Measurements from ENCODE around the gene SKOR1. TPM values are rescaled to one million over a fixed set of nuclear protein-coding genes. Genes with fewer than 3 reads are reported as not detected.

Gene SKOR1
- total RNA-seq, 1 experiment from 2014 or later, result 0.13 TPM

GRCh38 chr15:67870868-67871408, 45.6 kb downstream of the SKOR1 start:
- Histone ChIP-seq H3K79me1 (ENCODE audit: insufficient read depth, low read depth, low read length, poor library complexity, severe bottlenecking) (no peaks in the 10 kb centered on the region), H3K14ac (ENCODE audit: insufficient read depth, low read length) (no peak overlapping the region), H3T11ph (ENCODE audit: low read length) (no peak overlapping the region), H3K18ac (ENCODE audit: insufficient read length, low read depth, low read length) (no peak overlapping the region), H3K23ac (ENCODE audit: insufficient read length, low read depth, low read length) (no peak overlapping the region), H2BK20ac (ENCODE audit: low read depth, low read length, poor library complexity, severe bottlenecking) (no peak overlapping the region), H3K23me2 (ENCODE audit: insufficient read length, low read depth, low read length, poor library complexity, severe bottlenecking) (no peaks in the 10 kb centered on the region), H4K91ac (ENCODE audit: insufficient read length, low read depth, low read length) (no peak overlapping the region), H4K8ac (replicated peaks; ENCODE audit: insufficient read length, low read depth, low read length) (no peak overlapping the region), H3K4me2 (ENCODE audit: insufficient read depth, insufficient read length, low read length) (no peak overlapping the region), H3K79me2 (ENCODE audit: insufficient read depth, low read length) (no peaks in the 10 kb centered on the region), H3K56ac (ENCODE audit: insufficient read length, low read depth, low read length) (no peak overlapping the region), H3K27me3 (ENCODE audit: insufficient read depth, low read length) (no peaks in the 10 kb centered on the region), H2BK12ac (ENCODE audit: insufficient read length, low read depth, low read length) (no peak overlapping the region), H3K4me1 (ENCODE audit: insufficient read depth, low read length) (no peaks in the 10 kb centered on the region; the same call in 1 of the 2 replicates), H3K9me3 (ENCODE audit: control insufficient read depth, low read depth, low read length) (peaks cover 5% of the 10 kb centered on the region), H2BK5ac (ENCODE audit: insufficient read length, low read length) (no peak overlapping the region), H3K27ac (ENCODE audit: insufficient read length, low read depth, low read length) (no peak overlapping the region), H2AK5ac (ENCODE audit: insufficient read length, low read length) (no peak overlapping the region), H3K9ac (ENCODE audit: extremely low read depth, insufficient read length, low read length) (no peak overlapping the region), H4K5ac (ENCODE audit: insufficient read length, low read depth, low read length) (no peak overlapping the region), H2AFZ (ENCODE audit: low read length) (no peak overlapping the region), H2BK120ac (ENCODE audit: low read depth, low read length, poor library complexity, severe bottlenecking) (no peak overlapping the region), H2BK15ac (ENCODE audit: low read depth, low read length) (no peak overlapping the region), H4K20me1 (ENCODE audit: control insufficient read depth, insufficient read depth, insufficient read length) (no peaks in the 10 kb centered on the region), H3K4ac (ENCODE audit: low read depth, low read length) (no peak overlapping the region)
- DNase-seq, result no peak
- H3K27me3 Mint-ChIP-seq (ENCODE audit: low read depth), result peaks cover 2% of the 10 kb centered on the region
- H3K9me3 Mint-ChIP-seq, result peaks cover 25 to 30% of the 10 kb centered on the region in 2 experiments
- TF ChIP-seq CTCF (conservative IDR thresholded peaks at IDR 0.05), result no peak
- H3K27ac Mint-ChIP-seq, result no peak overlapping the region
- no peak overlapping the region for H3K4me3 Mint-ChIP-seq
- peaks cover 4 to 6% of the 10 kb centered on the region in 2 experiments for H3K4me1 Mint-ChIP-seq
- H3K36me3 Mint-ChIP-seq (ENCODE audit: insufficient read depth in 1 of 3, low read depth in 3 of 3), result peaks cover 1 to 28% (median 8%) of the 10 kb centered on the region in 3 experiments; a peak in 4 of 7 replicates
